BE2C (cell line): ENCODE results near the gene SMOC1.

ENCODE experiments used
- DNase-seq: peaks from one replicate; pipeline ENCODE4 v3.0.0-alpha.2; 2020
- H3K27me3 ChIP-seq: fragments of 250-450 bp; sonication (Bioruptor Pico); 2 replicates; pipeline ENCODE4 v1.5.1; 2020; ENCODE audit warnings: mild to moderate bottlenecking
- H3K36me3 ChIP-seq: fragments of 250-450 bp; sonication (Bioruptor Pico); 2 replicates; pipeline ENCODE4 v1.5.1; 2020; ENCODE audit warnings: mild to moderate bottlenecking
- H3K4me1 ChIP-seq: fragments of 250-450 bp; sonication (Bioruptor Pico); 2 replicates; pipeline ENCODE4 v1.5.1; 2020
- H3K4me3 ChIP-seq: 2 replicates; pipeline ENCODE4 v1.5.1; 2011; ENCODE audit warnings: low read depth, low read length
- H3K9me3 ChIP-seq: fragments of 250-450 bp; sonication (Bioruptor Pico); 2 replicates; pipeline ENCODE4 v1.5.1; 2020
- TF ChIP-seq, protein P1 (sequence below): IDR thresholded peaks from 2 replicates; pipeline ENCODE4 v1.5.1; 2012; ENCODE audit warnings: mild to moderate bottlenecking, low read depth, low read length

SMOC1 gene

DNA sequence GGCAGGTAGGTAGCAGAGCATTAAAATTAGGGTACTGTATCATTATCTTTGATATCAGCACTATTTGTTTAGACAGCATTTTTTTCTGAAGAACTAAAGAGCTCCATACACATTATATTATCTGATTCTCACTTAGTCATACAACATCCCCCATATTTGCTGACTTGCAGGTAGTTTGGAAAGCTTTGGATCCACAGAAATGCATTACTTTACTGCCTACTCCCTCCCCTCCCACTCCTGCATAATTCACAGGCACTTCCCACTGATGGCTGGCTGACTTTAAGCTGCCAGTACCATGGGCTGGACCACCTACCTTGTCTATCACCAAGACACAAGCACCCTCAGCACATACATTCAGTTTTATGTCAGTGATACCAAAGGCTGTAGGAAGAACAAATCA, 199.1 kb downstream of the SMOC1 start:
- H3K4me1 ChIP-seq = no peaks in the 10 kb centered on the region
- no peak for DNase-seq
- TF ChIP-seq, protein P1, sequence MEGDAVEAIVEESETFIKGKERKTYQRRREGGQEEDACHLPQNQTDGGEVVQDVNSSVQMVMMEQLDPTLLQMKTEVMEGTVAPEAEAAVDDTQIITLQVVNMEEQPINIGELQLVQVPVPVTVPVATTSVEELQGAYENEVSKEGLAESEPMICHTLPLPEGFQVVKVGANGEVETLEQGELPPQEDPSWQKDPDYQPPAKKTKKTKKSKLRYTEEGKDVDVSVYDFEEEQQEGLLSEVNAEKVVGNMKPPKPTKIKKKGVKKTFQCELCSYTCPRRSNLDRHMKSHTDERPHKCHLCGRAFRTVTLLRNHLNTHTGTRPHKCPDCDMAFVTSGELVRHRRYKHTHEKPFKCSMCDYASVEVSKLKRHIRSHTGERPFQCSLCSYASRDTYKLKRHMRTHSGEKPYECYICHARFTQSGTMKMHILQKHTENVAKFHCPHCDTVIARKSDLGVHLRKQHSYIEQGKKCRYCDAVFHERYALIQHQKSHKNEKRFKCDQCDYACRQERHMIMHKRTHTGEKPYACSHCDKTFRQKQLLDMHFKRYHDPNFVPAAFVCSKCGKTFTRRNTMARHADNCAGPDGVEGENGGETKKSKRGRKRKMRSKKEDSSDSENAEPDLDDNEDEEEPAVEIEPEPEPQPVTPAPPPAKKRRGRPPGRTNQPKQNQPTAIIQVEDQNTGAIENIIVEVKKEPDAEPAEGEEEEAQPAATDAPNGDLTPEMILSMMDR = no peak

DNA sequence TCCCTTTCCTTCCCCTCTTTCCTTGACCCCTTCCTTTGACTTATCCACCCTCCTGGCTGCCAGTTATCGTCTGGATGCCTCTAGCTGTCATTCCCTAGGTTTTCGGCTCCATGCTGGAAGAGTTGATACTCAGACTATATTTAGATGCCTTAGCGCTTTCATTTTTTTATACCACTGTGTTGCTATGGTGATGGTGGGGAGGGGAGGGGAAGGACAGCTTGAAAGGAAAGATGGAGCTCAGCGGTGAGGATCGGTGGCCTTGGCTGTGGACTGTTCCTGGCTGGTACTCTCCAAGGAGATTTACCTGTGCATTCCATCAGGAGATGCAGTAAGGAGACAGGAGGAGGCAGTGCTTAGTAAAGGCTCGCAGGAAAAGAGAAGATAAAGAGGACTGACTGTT, 200.9 kb downstream of the SMOC1 start:
- H3K27me3 ChIP-seq = peaks cover 4% of the 10 kb centered on the region; the same call in 1 of the 2 replicates
- TF ChIP-seq, protein P1 = no peak
- DNase-seq = no peak

More for the DNA sequence above, 199.1 kb downstream of the SMOC1 start:
- H3K4me3 ChIP-seq = no peak overlapping the region
- no peaks in the 10 kb centered on the region for H3K27me3 ChIP-seq
- no peaks in the 10 kb centered on the region for H3K9me3 ChIP-seq
- no peaks in the 10 kb centered on the region for H3K36me3 ChIP-seq

More for the DNA sequence above, 200.9 kb downstream of the SMOC1 start:
- Histone ChIP-seq H3K4me3 (no peak overlapping the region), H3K36me3 (no peaks in the 10 kb centered on the region), H3K4me1 (no peaks in the 10 kb centered on the region), H3K9me3 (no peaks in the 10 kb centered on the region)
